Stimulated activated CD4-positive, alpha-beta T cell treated with anti-CD3 and anti-CD28 coated beads, Interleukin-4, amount 100 ng/mL, for 4 hours (primary cell): ENCODE results near the gene DCUN1D2.

Experiments
- DNase-seq, 2 experiments: peaks; one replicate each; pipeline ENCODE4 v3.0.0-alpha.2; 2020

The DCUN1D2 gene

GRCh38 chr13:113422807-113423519, 67.5 kb downstream of the DCUN1D2 start:
- no peak for DNase-seq

- DNase-seq, result no peak
Measured at GRCh38 chr13:113421673-113422270, 68.7 kb downstream of the DCUN1D2 start.

DNA sequence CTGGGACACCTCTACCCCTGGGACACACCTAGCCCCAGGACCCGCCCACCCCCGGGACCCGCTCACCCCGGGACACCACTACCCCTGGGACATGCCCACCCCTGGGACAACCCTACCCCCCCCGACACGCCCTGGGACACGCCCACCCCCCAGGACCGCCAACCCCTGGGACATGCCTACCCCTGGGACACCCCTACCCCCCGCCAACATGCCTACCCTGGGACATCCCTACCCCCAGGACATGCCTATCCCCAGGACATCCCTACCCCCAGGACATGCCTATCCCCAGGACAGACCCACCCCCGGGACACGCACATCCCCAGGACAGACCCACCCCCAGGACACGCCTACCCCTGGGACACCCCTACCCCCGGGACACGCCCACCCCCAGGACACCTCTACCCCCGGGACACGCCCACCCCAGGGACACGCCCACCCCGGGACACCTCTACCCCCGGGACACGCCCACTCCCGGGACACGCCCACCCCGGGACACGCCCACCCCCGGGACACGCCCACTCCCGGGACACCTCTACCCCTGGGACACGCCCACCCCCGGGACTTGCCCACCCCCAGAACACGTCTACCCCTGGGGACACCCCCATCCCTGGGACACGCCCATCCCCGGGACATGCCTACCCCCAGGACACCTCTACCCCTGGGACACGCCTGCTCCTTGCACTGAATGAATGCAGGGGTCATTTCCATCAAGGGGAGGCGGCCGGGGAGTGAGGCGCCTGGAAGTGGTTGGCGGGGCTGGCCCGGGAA, 69.5 kb downstream of the DCUN1D2 start:
- no peak for DNase-seq

DNA sequence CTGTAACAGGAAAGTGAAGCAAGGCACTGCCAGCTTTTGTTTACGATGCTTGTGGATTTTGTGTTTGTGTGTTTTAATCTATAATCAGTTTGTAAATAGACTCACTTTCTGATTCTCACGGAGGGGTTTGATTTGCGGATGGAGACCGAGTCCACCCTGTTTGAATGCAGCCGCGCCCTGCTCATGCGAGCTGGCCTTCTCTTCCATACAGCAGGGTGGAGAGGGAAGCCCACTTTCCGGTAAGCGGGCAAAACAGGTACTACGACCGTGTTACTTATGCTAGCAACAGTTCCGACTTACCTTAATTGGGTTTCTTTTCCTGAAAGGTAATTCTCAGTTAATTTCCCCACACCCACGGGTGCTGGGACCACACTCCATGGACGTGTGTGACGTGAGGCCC, 70.3 kb downstream of the DCUN1D2 start:
- DNase-seq, result no peak

GRCh38 chr13:113419531-113420193, 70.8 kb downstream of the DCUN1D2 start:
- no peak for DNase-seq

DNA sequence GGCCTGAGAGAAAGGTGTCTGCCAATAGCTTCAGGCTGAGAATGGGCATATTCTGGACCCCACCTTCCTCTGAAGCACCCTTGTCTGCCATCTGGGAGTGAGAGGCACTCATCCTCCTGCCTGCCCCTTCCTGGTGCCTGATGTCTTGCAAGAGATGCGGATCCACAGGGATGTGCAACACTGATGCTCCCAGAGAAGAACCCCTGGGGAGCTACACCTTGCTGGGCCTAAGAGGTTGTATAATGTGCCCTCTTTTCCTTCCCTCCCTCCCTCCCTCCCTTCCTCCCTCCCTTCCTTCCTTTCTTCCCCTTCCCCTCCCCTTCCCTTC, 71.8 kb downstream of the DCUN1D2 start:
- DNase-seq, result no peak

GRCh38 chr13:113417836-113418721, 72.4 kb downstream of the DCUN1D2 start:
- no peak for DNase-seq

DNA sequence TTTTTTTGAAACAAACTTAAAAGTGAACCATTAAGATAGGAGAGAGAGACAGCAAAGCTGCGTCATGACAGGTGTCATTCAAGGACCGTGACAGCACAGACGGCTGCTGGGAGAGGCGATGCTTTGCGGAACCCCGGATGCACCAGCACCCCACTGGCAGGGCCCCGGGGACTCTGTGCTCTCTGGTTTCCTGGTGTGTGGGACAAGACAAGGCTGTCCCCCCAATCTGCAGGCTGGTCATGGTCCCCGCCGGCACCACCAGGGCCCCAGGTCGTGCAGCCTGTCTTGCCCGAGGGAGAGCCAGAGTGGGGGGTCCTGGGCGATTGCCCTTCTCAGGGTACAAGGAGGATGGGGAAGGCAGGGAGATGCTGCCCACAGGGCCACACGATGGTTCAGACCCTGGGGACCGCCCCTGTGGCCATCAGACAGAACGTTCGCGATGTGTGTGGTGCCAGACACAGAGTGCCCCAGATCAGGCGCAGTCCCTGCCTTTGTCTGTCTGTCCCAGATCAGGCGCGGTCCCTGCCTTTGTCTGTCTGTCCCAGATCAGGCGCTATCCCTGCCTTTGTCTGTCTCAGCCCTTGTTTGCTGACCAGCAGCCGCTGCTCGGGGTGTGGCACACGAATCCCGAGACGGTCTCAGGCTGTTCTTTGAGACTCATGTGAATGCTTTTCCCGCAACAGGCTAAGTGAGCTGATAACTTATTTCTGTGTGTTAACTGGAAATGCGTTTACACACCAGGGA, 73.3 kb downstream of the DCUN1D2 start:
- DNase-seq, result no peak

DNA sequence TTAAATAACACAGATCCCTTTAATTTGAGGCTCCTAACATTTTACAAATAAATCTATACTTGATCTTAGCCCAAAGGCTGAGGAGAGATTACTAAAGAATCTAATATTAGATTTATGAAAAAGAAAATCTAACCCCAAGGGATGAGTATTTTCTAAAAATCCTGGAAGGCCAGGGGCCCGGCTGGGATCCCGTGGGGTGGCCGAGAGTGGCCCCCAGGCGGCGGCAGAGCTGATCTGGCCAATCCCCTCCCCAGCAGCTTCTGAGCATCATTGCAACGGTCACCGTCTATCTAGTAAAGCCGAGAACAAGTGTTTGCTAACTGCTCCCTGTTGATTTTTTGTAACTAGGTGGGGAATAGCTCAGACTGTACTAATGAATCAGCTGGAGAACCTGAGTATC, 74.7 kb downstream of the DCUN1D2 start:
- DNase-seq, result no peak

- DNase-seq, result no peak
Measured at GRCh38 chr13:113415032-113415431, 75.5 kb downstream of the DCUN1D2 start.

DNA sequence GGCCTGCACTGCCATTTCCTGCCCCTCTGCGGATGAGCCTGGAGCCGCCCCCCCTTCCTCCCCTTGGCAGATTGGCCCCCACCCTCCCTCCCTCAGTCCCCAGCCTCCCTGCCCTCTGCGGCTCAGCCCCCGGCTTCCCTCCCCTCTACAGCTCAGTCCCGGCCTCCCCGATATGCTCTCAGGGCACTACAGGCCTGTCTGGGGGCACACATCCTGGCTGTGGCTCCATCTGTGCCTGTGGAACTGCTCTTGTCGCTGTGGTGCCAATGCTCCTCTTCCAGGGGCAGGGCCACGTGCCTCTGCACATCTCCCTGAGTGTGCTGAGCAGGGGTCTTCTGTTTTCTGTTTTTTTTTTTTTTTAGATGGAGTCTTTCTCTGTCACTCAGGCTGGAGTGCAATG, 76.2 kb downstream of the DCUN1D2 start:
- DNase-seq, result no peak

DNA sequence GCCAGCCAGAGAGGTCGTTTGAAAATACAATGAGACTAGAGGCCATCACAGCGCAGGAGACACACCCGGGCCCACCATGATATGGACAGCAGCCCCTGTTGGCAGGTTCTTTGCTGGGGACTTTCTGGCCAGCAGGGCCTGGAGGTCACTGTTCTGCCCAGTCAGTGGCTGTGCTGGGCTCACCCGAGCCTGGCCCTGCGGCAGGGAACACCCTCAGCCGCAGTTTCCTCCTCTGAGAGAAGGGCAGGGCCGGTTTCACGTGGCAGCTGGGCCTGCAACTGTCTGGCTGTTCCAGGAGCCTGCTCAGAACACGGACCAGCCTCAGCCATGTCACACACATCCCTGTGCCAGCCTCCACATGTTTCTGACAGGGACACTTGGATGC, 76.6 kb downstream of the DCUN1D2 start:
- DNase-seq, result no peak

- DNase-seq, result no peak
Measured at GRCh38 chr13:113413178-113413897, 77.2 kb downstream of the DCUN1D2 start.

DNA sequence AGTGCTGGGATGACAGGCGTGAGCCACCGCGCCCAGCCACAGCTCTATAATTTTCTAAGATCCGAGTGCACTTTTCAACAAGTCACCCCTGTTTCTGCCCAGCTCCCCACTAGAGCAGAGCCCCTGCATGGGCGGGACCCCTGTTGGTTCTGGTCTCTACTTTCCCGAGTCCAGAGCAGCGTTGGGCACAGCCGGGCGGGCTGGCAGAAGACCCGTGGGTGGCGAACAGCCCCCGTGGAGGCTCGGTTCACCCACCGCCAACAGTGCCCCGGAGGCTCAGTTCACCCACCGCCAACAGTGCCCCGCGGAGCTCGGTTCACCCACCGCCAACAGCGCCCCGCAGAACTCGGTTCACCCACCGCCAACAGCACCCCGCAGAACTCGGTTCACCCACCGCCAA, 78.1 kb downstream of the DCUN1D2 start:
- DNase-seq, result no peak

DNA sequence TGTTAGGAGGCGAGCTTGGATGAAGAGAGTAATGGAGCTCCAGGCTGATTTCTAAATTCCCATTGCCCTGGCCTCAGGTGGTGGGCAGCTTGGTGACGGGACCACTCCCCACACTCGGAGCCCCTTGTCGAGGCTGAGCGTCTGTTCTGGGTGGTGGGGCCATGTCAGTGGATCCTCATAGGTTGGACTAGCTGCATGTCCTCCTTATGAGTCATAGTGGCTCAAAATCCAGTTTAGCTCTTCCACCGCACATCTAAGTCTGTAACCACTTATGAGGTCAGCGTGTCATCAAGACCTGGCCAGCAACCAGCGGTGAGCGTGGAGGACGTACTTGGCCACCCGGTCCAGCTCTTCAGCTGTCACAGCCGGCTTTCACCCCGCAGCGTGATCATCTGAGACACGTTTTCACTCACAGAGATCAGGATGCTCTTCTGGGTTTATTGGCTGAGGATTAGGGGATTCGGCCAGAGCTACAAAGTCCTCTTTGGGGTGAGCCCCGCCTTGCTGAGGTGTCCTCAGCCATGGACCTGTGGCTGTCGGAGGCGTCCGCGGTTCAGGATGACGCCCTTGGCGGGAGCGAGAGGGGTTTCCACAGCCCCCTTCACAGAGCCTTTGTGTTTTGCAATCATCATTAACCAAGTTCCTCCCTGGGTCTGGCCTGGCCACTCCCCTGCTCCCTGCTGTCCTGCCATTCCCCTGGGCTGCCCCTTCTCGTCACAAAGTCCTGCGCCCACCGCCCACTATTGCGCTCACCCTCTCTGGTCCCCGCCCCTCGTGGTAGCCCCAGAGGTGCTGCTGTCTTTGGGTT, 79.1 kb downstream of the DCUN1D2 start:
- no peak for DNase-seq

DNA sequence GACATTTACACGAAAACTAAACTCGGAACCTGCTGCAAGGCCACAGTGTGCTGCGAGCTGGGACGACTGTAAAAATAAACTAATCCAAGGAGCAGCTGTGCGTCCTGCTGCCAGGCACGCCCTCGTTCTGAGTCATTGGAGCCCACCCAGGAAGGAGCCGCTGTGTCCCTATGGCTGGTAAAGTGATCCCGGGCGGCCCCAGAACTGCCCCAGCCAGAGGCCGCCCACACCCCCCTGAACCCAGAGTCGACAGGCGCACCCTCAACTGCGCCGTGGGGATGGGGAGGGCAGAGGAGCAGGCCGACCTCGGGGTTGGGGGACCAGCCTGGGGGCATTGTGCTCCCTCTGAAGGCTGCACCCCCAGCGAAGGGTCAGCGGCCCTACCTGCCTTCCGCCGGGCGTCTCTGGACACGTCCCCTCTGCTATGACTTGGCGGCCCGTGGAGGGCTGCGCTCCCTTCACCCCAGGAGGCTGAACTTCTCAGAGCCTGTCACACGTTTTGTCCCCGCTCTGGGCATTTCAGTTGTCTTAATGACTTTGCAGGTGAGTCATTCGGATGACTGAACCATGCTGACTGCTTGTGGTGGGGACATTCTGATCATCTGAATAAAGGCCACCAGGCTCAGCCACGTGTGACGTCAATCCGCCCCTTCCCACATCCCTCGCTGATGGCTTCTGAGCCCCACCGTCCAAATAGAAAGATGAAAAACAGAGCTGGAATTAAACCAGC, 79.9 kb downstream of the DCUN1D2 start:
- DNase-seq, result no peak

GRCh38 chr13:113408562-113408961, 81.9 kb downstream of the DCUN1D2 start:
- no peak for DNase-seq

- no peak for DNase-seq
Measured at GRCh38 chr13:113407531-113408393, 82.7 kb downstream of the DCUN1D2 start.

DNA sequence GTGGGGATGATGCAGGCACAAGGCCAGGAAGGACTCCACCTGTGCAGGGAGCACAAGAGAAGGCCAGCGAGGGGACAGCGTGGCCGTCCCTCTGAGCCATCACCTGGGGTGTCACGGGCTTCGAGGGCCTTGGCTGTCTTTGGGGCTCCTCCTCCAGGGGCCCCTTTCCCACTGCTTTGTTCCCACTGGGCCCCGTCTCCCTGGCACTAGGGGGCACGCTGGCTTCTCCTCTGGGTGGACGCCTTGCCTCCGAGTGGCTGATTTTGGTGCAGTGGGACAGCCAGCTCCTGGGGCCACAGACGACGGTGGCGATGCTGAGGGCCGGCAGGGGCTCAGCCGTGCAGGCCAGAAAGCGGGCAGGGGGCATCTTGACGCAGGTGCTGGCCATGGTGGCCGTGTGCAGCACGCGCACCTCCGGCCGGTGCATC, 83.4 kb downstream of the DCUN1D2 start:
- DNase-seq, result no peak
